ENCODE data around the gene RAB25.

DNA sequence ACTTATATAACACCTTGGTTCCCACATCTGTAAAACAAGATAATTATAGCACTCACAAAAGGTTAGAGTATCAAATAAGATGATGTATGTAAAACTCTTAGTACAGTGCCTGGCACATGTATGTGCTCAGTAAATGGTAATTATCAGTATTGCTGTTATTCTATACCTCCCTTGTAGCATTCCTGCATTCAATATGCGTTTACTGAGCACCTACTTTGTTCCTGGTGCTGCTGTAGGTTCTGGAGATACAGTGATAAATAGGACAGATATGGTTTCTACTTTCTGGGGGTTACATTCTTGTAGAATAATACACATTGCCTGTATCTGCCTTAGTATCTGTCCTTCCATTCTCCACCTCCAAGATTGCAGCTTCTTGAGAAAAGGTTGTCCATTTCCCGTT is 39.0 kb upstream of the RAB25 start:
- TF ChIP-seq EZH2 (IDR thresholded peaks at IDR 0.05) (no peak), POLR2AphosphoS5 (IDR thresholded peaks at IDR 0.05; ENCODE audit: borderline replicate concordance, low read depth, low read length) (no peak)
